Superior temporal gyrus (tissue), 1 donor: ENCODE results near the gene ANTXR2.
A peak's percentile ranks its signal among the peaks of the same experiment; 100 is the strongest.
"Not testable (repeated sequence)": the region's sequence is repeated elsewhere in the genome, so short reads cannot be mapped to it uniquely, and the experiment has no call there.

Experiments used
- DNase-seq: peaks from one replicate; pipeline ENCODE4 v3.0.0-alpha.2; 2016; ENCODE audit errors: extremely low spot score

The ANTXR2 gene

DNA sequence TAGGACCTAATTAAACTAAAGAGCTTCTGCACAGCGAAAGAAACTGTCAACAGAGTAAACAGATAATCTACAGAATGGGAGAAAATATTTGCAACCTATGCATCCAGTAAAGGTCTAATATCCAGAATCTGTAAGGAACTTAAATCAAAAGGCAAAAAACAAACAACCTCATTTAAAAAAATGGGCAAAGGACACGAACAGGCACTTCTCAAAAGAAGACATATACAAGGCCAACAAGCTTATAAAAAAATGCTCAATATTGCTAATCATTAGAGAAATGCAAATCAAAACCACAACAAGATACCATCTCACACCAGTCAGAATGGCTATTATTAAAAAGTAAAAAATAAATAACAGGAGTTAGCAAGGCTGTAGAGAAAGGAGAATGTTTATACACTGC lies 81.9 kb downstream of the ANTXR2 start:
- DNase-seq, result not testable (repeated sequence)

DNA sequence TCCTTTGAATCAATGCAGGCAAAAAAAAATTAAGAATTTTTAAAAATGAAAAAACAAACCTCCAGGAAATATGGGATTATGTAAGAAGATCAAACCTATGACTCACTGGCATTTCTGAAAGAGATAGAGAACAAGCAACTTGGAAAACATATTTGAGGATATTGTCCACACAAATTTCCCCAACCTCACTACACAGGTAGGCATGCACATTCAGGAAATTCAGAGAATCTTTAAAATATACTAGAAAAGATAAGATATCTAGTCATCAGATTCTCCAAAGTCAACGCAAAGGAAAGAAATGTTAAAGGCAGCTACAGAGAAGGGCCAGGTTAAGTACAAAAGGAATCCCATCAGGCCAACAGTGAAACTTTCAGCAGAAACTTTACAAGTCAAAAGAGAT lies 85.6 kb downstream of the ANTXR2 start:
- no peak for DNase-seq

DNA sequence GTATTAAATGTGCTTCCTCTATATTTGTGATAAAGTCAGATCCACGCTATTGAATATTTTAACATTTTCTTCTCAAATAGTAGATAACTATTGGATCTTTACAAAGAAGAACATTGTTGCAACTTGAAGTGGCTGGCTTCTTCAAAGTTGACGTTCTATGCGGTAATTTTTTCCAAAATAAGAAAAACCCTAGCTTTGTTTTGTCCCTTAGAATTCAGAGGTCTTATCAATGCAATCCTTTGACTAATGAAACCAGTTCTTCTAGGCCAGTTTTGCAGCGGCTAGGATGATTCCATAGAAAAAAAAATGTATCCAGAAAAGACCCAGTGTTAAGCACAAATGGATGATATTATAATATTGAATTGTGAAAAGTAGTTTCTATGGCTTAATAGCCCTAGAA lies 89.6 kb downstream of the ANTXR2 start:
- no peak for DNase-seq

DNA sequence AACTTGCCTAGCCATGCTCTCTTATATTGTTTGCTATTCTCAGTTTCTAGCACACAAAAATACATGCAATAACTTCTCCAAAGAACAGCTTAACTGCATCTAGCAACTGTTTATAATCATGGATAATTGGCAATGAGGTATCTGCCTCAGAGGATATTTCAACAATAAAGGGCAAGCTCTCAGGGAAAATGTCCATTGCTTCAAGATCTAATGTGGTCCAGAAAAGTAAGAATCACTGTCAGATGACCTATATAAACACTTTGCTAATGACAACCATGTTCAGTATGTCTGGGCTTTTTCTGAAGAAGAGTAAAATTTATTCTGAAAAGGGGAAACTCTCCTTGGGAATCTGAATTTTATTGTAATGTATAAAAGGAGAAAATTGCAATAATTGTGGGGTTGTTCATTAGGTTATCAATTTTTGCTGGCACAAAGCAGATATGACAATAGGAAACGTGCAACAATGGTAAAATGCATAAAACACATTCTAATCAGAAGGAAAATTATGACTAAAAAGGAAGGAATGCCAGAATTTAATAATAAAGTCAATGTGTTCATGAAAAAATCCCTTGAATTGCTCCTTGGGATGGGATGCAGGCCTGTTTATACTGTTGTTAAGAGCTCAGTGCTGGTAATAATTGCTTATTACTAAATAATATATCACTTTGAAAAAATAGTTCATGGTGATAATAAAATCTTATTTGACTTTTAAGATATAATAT lies 90.3 kb downstream of the ANTXR2 start:
- no peak for DNase-seq

DNA sequence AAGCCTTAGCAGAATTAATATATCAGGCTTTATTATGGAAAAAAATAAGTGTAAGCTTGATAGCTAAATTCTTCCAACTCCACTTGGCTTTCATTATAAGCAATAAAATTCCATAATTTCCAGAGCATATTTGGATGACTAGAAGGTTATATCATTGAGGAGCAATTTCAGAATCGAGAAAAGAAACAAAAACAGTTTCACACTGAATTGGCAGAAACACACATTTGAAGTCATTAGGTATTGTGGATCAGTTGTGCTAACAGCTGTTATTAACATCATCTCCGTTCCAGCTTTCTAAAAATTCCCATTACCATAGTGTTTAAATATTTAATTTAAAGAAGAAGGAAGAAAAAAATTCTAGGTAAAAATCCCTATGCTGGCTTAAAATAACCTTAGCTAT lies 92.6 kb downstream of the ANTXR2 start:
- DNase-seq, result no peak

DNA sequence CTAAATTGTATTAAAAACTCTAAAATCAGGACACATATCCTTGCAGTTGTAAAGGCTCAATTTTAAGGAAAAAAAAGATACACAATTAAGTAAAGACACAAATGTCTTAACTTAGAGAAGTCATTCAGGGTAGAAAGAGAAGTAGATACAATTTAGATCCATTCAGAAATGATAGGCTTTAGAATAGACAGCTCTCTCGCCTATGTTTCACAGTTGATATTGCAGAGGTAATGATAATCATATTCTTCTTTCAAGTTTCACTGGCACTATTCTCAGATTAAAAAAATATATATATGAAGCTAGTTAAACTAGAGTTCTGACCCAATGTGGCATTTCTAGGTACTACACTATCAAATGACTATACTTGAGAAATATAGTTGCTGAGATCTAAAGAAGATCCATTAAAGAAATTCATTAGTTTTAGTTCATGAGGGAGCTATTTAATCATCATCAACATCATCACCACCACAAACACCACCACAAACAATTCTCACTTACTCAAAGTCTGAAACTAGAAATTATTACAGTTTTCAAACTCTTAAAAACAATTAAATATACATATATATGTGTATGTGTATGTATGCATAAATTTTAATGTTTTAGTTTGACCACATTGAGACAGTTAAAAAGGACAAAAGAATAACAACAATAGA lies 93.1 kb downstream of the ANTXR2 start:
- no peak for DNase-seq

DNA sequence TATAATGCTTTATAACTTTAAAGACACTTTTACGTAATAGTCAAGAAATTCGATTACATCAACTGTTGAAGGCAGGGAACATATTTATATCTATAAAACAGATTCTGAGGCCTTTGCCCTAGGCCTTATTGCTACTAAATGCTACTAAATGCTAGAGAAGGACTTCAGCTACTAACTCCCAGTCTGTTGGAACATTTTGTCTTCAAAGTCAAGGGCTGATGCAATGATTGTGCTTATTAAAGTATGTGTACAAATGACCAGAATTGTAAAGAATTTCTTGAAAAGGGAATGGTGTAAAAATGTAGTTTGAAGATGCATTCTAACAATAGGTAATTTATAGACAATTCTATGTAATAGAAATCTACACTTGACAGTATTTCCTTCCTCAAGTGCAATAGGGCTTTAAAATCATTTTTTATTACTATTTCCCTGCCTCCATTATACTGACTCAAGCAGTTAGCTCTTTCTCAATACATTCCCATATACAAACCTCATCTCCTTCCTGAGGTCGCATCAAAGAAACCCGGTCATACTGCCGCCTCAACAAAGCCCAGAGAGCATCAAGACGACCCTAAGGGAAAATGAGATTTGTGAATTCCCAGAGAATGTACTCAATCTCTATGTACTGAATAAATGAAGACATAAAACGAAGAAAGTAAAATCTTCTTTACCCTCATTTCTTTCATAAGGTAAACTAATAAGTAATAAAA lies 95.7 kb downstream of the ANTXR2 start:
- DNase-seq, result no peak

DNA sequence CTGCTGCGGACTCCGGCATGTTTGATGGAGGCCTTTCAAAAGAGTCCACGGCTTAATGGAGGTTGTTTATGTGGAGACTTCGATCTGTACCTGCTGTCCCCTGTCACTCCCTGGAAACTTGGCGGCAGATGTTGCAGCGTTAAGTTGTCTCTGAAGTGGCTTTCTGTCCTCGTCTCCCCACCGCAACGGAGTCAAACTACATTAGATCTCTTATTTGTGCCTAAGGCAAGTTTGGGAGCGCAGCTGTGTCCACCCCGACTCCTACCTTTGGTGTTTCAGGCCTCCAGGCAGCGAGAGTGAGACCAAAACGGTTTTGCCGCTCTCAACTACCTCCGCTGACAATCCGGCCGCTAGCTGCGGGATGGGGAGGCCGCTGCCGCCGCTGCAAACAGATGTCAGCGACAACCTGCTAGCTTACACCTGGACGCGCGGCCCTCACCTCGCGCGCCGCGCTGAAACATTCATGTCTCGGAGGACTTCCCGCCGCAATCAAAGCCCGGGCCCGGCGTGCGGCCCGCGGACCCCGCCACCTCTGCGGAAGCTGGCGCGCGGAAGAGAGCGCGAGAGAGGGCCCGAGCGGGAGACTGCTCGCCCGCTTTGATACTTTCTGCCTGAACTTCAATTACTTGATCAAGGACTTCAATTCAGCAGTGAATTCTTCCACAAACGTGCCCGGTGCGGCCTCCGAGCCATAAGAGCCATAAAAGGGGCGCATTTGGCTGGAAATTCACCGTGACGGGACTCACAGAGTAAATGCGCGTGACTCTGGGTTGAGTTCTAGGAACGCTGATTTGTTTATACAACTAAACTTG lies 108.4 kb downstream of the ANTXR2 start:
- no peak for DNase-seq

DNA sequence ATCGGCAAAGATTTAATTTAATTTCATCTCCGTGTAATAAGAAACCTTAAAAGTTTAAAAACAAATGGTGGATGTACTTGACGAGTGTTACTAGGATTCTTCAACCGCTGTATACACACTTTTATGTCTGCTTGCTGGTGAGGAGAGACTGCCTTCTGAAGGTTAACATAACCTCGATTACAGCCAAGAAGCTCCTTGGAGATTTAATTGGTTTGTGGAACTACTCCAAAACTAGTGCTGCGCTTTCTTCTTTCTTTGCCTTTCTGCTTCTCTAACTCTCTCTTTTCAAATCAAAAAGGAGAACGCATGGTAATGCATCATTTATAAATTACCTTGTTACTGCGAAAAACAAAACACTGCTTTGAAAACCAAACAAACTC lies 109.0 kb downstream of the ANTXR2 start:
- DNase-seq, result peak; percentile 49

DNA sequence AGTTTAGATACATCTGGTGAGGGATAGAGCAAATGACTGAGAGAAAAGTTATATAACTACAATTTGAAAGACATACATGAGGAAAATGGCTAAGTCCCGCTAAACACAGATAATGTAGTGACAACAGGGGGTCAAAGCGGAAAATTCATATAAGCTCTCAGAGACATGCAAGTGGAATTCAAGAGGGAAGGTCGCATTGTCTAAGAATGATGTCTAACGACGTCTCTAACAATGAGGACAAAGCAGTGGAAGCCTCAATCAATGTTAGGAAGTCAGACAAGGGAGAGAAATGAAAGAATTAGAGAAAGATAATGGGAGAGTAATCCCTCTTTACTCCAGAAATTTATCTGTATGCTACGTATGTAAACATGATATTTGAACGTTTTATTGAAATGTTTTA lies 113.4 kb downstream of the ANTXR2 start:
- no peak for DNase-seq

DNA sequence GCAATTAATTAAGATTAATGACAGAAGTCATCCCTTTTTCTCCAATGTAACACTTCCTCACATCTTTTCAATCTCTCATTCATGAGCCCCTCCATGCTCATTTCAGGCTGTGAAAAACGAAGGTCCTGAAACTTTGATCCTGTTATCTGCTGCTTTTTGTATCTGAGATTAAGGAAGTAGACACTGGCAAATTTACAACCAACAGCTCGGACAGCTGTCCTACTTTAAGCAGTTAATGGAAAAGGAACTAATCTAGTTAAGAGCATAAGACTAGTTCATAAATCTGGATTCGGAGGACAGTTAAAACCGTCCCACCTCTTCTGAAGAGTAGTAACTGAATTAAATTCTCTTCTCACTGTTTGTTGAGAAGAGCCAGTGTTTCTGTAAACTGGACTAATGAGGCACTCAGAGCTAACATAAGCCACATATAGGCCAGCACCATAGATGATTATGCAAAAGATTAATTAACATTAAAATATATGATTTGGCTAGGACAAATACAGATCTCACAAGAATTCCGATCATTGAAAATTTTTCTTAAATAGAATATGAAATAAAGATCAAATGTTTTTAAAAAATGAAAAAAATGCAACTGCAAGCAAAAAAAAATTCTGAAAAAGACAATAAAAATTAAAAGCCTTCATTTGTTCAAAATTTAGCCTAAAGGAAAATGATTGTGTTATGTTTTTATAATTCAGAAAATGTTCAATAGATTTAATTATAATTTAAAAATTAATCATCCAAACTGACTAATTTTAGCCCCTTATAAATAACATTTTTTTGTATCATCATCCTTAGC lies 114.4 kb downstream of the ANTXR2 start:
- DNase-seq, result no peak

DNA sequence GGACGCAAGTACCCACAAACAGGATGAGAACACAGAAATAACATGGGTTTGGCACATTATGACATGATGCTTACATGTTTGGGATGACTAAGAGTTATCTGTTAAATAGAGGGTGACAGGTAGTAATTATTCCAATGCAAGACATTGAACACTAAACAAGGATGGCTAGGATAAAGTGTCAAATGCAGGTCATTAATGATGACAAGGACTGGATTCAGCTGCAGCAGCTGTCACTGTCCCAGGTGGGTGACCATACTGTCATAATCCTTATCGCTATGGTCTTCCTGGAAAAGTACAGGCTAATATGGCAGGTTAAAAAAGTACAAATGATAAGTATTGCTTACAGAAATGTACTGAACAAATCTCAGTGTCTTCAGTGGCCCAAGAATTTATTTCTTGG lies 123.9 kb downstream of the ANTXR2 start:
- DNase-seq, result no peak

DNA sequence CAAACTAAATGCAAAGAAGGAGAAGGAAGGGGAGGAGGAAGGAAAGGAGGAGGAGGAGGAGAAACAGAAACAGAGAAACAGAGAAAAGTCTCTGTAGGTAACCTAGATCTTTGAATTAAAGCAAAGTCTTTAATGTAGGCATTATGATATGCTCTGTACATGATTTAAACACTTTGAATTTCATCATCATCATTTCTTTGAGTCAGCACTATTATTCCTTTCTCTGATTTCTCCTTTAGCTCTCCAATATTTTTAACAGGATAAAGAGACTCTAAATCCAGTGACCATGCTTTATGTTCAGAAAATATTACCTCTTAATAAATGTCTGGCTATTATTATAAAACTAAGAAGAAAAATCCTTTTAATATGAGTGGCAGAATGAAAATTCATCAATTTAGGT lies 124.3 kb downstream of the ANTXR2 start:
- DNase-seq, result no peak

DNA sequence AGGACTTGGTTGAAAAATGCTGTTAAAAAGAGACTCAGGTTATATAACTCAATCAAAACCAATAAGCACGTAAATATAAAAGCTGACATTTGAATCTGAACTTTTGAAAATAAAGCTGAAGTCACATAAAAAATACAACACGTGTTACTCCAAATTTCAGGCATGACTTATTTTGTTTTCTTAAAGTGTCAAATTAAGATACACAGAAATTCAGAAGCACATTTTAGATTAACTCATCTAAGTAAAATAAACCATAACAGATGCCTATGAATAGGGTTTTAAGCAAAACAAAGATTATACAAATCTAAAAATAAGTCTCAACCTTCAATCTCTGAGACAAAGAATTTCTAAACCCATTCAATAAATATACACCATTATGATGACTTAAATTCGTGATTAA lies 124.8 kb downstream of the ANTXR2 start:
- no peak for DNase-seq

DNA sequence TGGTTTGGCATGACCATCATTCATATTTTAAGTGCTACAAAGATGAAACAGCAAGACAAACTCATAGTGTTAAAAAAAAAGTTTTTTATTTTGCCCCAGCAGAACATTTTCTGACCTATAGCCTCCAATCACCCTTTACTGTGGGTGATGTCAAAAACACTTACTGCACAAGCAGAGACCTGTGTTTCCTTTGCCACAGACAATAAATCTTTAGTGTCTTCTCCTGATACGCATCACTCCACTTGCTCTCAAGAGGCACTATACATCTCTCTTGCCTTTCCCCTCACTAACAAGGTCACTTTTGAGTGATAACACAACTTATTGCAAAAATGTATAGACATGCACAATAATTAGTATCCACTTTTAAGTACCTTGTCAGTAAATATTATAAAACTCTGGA lies 125.6 kb downstream of the ANTXR2 start:
- DNase-seq, result no peak

DNA sequence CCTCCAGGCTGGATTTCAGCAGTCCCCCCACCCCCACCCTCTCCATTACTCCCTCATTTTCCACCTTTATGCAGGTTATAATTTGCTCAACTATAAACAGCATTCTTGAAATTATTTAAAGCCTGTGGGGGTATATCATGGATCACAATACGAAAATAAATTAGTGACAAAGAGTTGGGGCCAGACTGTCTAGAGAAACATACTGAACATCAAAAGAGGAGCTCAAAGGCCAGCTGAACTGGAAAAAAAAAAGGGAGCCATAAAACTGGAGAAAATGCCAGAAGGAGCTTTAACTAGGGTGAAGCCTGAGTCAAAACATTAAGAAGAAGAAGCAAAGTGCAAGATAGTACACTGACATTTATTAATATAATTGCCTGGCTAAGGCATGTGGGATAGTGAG lies 137.8 kb downstream of the ANTXR2 start:
- DNase-seq, result no peak

DNA sequence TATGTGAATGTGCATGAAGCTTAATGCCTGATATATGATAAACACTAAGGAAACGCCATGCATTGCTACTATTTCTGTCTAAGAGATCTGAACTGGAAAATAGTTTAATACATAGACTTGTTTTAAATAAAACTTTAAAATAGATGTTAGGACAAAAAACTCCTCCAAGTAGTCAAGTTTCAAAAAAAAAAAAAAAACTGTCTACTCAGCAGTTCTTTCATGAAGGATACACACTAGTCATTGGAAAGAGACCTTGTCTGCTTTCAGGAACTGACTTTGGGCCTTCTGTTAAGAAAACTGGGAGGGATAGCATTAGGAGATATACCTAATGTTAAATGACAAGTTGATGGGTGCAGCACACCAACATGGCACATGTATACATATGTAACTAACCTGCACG lies 138.4 kb downstream of the ANTXR2 start:
- DNase-seq, result no peak

DNA sequence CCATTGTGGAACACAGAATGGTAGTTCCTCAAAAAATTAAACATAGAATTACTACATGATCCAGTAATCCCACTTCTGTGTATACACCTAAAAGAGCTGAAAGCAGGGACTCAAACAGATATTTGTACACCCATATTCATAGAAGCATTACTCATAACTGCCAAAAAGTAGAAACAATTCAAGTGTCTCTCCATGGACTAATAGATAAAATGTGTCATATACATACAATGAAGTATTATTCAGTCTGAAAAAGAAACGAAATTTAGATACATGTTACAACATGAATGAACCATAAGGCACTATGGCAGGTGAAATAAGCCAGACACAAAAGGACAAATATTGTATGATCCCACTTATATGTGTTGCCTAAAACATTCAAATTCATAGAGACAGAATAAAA lies 145.1 kb downstream of the ANTXR2 start:
- no peak for DNase-seq

DNA sequence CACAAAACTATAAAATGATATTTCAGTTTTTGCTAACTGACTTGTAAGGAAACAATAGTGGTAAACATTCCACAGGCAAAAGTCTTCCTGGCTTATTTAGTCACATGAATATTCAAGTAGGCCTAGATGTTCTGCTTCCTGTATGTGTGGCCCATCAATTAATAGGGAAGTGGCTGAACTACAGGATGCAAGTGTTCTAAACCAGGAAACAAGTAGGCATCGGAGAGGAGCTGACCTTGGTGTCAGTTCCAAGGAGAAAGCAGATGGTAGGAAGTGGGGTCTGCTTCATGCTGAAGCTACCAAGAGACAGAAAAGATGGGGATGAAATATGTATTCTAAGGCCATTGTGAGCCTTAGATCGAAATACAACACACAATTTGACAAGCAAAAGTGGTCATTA lies 149.7 kb downstream of the ANTXR2 start:
- no peak for DNase-seq

DNA sequence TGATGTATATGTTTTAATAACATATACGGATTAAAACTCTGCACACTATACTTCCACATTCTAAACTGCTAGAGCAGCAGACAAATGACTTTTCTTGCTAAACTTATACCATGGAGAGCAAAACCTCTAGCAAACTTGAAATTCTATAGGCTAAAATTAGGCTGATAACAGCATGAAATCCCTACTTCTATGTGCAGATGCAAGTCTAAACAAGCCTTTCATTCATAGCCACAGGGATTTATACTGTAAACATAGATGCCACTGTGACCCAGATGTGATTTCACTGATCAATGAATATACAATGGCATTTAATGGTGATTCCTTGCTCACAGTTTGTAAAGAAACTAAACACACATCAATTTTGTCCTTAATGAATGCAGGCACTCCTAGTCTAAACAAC lies 151.0 kb downstream of the ANTXR2 start:
- no peak for DNase-seq

DNA sequence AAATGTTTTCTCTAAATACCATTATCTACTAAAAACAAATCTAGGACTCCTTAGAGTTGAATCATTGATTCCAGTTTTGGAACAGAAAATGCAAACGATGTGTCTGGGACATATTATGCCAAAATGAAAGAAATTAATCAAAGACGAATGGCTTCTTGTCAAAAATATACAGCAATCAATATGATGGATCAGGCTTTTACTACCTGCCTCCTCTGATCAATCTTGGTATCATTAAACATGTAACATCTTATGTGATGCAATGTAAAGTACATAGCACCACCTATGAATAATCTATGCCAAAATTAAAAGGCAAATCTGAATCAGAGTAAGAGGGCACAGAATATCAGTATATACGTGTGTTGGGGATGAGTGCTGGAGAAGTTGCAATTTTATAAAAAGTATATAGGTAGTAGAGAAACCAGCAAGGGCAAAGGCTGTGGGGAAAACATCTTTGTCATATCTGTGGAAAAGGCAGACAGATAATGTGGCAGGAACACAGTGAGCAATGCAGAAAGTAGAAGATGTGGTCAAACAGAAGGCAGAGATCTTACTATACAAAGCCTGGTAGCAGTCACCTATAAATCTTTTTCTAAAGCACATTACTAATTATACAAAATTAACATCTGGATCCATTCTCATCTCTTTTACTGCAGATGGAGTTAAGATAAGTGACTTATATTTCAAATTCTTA lies 152.7 kb downstream of the ANTXR2 start:
- no peak for DNase-seq
